ENCODE results near the gene SLC2A9. TPM values are rescaled to one million over a fixed set of nuclear protein-coding genes. Genes with fewer than 3 reads are reported as not detected.

SLC2A9 gene
- total RNA-seq, 2 donors from 2014 or later, result 9.8 to 15.3 TPM

DNA sequence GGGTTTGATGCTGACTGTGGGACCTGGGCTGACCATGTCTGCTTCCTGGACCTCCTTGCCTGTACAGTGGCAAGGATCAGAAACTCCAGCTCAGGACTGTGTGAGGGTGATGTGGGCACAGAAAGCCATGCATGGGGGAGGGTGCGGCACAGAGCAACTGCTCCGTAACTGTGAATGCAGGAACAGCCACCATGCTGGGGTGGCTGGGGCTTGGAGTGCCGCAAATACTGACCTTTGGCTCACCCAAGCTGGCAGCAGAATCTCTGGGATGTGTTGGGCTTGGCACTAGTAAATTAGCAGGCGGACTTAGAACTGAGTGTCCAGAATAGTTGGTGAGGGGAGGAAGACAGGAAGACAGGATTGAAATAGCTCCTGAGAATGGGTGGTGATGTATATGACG, 187.9 kb downstream of the SLC2A9 start:
- no peak for TF ChIP-seq POLR2AphosphoS5 (IDR thresholded peaks at IDR 0.05)
- TF ChIP-seq POLR2A (IDR thresholded peaks at IDR 0.05), result no peak
- TF ChIP-seq, protein P1, sequence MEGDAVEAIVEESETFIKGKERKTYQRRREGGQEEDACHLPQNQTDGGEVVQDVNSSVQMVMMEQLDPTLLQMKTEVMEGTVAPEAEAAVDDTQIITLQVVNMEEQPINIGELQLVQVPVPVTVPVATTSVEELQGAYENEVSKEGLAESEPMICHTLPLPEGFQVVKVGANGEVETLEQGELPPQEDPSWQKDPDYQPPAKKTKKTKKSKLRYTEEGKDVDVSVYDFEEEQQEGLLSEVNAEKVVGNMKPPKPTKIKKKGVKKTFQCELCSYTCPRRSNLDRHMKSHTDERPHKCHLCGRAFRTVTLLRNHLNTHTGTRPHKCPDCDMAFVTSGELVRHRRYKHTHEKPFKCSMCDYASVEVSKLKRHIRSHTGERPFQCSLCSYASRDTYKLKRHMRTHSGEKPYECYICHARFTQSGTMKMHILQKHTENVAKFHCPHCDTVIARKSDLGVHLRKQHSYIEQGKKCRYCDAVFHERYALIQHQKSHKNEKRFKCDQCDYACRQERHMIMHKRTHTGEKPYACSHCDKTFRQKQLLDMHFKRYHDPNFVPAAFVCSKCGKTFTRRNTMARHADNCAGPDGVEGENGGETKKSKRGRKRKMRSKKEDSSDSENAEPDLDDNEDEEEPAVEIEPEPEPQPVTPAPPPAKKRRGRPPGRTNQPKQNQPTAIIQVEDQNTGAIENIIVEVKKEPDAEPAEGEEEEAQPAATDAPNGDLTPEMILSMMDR (IDR thresholded peaks at IDR 0.05), result no peak
- Histone ChIP-seq H3K27ac (no peak overlapping the region), H3K36me3 (no peaks in the 10 kb centered on the region), H3K27me3 (replicated peaks; ENCODE audit: insufficient read depth) (no peaks in the 10 kb centered on the region), H3K9me3 (no peaks in the 10 kb centered on the region), H3K4me3 (no peak overlapping the region), H3K4me1 (replicated peaks) (no peaks in the 10 kb centered on the region)
- DNase-seq (ENCODE audit: low spot score), result no peak
- intact Hi-C loops (cut with DNase I), result no loop called here
- 93% methylated on average over 5 of the region's 5 CpGs for WGBS

DNA sequence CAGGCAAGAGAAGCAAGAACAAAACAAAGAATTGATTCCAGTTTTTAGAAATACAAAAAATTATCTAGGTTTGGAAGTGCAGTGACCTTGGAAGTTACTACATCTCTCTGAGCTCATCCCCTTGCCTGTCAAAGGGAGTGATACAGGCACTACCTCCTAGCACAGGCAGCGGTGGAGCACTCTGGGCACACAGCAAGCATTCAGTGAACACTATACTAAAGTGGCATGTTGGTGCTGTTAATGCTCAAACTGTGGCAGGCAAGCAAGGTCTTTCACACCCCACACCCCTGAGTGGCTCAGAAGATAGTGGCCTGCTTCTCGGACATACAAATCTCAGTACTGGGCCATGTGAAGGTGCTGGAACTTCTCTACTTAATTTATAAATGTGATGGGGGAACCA, 188.7 kb downstream of the SLC2A9 start:
- H3K4me1 ChIP-seq (replicated peaks), result no peaks in the 10 kb centered on the region
- H3K27ac ChIP-seq, result no peak overlapping the region
- no peaks in the 10 kb centered on the region for H3K36me3 ChIP-seq
- intact Hi-C loops (cut with DNase I), result no loop called here
- H3K9me3 ChIP-seq, result no peaks in the 10 kb centered on the region
- no peaks in the 10 kb centered on the region for H3K27me3 ChIP-seq (replicated peaks; ENCODE audit: insufficient read depth)
- whole genome bisulfite sequencing, result 90% methylated on average over 2 of the region's 2 CpGs
- H3K4me3 ChIP-seq, result no peak overlapping the region
- TF ChIP-seq POLR2A (IDR thresholded peaks at IDR 0.05) (no peak), POLR2AphosphoS5 (IDR thresholded peaks at IDR 0.05) (no peak)
- TF ChIP-seq, protein P1 (IDR thresholded peaks at IDR 0.05), result no peak
- no peak for DNase-seq (ENCODE audit: low spot score)

DNA sequence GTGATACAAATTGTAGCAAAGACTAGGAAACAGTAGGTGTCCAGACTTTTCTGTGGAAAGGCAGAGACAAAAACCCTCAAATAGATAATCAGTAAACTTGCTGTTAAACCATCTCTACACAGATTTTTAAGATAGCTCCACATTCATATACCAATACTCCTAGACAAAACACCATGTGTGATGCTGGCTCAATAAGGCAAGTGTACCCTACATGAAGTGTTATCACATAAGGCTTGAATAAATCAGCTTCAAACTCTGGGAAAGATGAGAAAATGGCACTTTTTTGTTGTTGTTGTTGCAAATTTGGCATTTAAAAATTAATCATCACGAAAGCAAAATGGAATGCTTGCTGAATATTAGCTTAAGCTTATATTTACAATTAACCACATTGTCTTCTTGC, 194.7 kb downstream of the SLC2A9 start:
- Histone ChIP-seq H3K27me3 (replicated peaks; ENCODE audit: insufficient read depth) (no peaks in the 10 kb centered on the region), H3K36me3 (no peaks in the 10 kb centered on the region), H3K4me1 (replicated peaks) (no peaks in the 10 kb centered on the region), H3K4me3 (no peak overlapping the region), H3K9me3 (no peaks in the 10 kb centered on the region), H3K27ac (no peak overlapping the region)
- intact Hi-C loops (cut with DNase I), result no loop called here
- WGBS, result 98% methylated on average over 1 of the region's 1 CpG
- DNase-seq (ENCODE audit: low spot score), result no peak
- no peak for TF ChIP-seq POLR2AphosphoS5 (IDR thresholded peaks at IDR 0.05)
- TF ChIP-seq POLR2A (IDR thresholded peaks at IDR 0.05), result no peak
- TF ChIP-seq, protein P1 (IDR thresholded peaks at IDR 0.05), result no peak

DNA sequence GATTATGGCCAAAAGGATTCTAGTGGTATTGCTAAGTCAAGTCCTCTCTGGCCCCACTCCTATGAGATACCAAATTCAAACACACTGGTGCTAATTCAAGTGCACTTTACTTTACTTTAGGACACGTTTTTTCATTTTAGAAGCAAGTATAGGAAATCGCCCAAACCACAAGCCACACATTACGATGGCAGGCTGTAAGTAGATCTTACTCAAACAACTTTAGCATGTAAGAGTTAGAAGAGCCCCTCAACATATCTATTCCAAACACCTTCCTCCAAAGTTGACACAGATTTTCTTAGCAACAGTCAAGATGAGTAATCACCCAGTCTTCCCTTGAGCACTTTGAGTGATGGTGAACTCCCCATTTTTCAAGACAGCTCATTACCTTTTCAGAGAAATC, 196.2 kb downstream of the SLC2A9 start:
- 75% methylated on average over 3 of the region's 3 CpGs for WGBS
- H3K36me3 ChIP-seq, result no peaks in the 10 kb centered on the region
- H3K27me3 ChIP-seq (replicated peaks; ENCODE audit: insufficient read depth), result no peaks in the 10 kb centered on the region
- H3K4me1 ChIP-seq (replicated peaks), result no peaks in the 10 kb centered on the region
- H3K4me3 ChIP-seq, result no peak overlapping the region
- TF ChIP-seq POLR2AphosphoS5 (IDR thresholded peaks at IDR 0.05), result no peak
- TF ChIP-seq, protein P1 (IDR thresholded peaks at IDR 0.05), result no peak
- no peak for TF ChIP-seq POLR2A (IDR thresholded peaks at IDR 0.05)
- no peak overlapping the region for H3K27ac ChIP-seq
- intact Hi-C loops (cut with DNase I), result no loop called here
- DNase-seq (ENCODE audit: low spot score), result no peak
- no peaks in the 10 kb centered on the region for H3K9me3 ChIP-seq

DNA sequence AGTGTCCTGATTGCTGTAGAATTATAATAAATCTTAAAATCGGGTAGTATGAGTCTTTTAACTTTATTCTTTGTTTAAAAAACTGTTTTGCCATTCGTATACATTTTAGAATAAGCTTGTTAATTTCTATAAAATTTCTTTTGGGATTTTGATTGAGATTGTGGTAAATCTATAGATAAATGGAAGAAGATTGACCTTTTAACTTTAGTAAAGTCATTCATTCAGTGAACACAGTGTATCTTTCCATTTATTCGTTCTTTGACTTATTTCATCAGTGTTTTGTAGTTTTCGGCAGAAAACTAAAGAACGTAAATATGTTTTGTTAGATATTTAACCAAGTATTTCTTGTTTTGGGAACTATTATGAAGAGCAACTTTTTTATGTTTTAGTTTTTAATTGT, 201.0 kb downstream of the SLC2A9 start:
- no peaks in the 10 kb centered on the region for H3K36me3 ChIP-seq
- no peaks in the 10 kb centered on the region for H3K27me3 ChIP-seq (replicated peaks; ENCODE audit: insufficient read depth)
- no peaks in the 10 kb centered on the region for H3K4me1 ChIP-seq (replicated peaks)
- DNase-seq (ENCODE audit: low spot score), result no peak
- 77% methylated on average over 5 of the region's 5 CpGs for WGBS
- intact Hi-C loops (cut with DNase I), result no loop called here
- H3K9me3 ChIP-seq, result no peaks in the 10 kb centered on the region
- H3K27ac ChIP-seq, result no peak overlapping the region
- H3K4me3 ChIP-seq, result no peak overlapping the region
- TF ChIP-seq, protein P1 (IDR thresholded peaks at IDR 0.05), result no peak
- no peak for TF ChIP-seq POLR2A (IDR thresholded peaks at IDR 0.05)
- TF ChIP-seq POLR2AphosphoS5 (IDR thresholded peaks at IDR 0.05), result no peak
